ENCODE measurements around the gene PREX1.

- TF ChIP-seq CTCF (conservative IDR thresholded peaks at IDR 0.05; ENCODE audit: low read depth in 2 of 2), result no peak
- no peak for TF ChIP-seq EZH2phosphoT487 (IDR thresholded peaks at IDR 0.05; ENCODE audit: unreplicated experiment)
- TF ChIP-seq REST (IDR thresholded peaks at IDR 0.05; ENCODE audit: unreplicated experiment), result no peak
- no peak for TF ChIP-seq EZH2 (IDR thresholded peaks at IDR 0.05; ENCODE audit: low read depth, unreplicated experiment)
- no peak for TF ChIP-seq CREB1 (CRISPR knock-in tag; IDR thresholded peaks at IDR 0.05; ENCODE audit: low read depth)
- no peak for TF ChIP-seq POLR2AphosphoS5 (IDR thresholded peaks at IDR 0.05; ENCODE audit: low read depth)
- TF ChIP-seq ETS1 (IDR thresholded peaks at IDR 0.05), result no peak
- TF ChIP-seq ZNF114 (CRISPR knock-in tag; IDR thresholded peaks at IDR 0.05), result no peak
- TF ChIP-seq NANOG (IDR thresholded peaks at IDR 0.05; ENCODE audit: borderline replicate concordance), result no peak
These were observed 177.9 kb downstream of the PREX1 start for GRCh38 chr20:48649868-48650267.
